Measurements from ENCODE around the gene UCHL5. TPM values are rescaled to one million over a fixed set of nuclear protein-coding genes. Genes with fewer than 3 reads are reported as not detected.

UCHL5 gene
- total RNA-seq, 1 experiment from 2014 or later, result 42.1 TPM

DNA sequence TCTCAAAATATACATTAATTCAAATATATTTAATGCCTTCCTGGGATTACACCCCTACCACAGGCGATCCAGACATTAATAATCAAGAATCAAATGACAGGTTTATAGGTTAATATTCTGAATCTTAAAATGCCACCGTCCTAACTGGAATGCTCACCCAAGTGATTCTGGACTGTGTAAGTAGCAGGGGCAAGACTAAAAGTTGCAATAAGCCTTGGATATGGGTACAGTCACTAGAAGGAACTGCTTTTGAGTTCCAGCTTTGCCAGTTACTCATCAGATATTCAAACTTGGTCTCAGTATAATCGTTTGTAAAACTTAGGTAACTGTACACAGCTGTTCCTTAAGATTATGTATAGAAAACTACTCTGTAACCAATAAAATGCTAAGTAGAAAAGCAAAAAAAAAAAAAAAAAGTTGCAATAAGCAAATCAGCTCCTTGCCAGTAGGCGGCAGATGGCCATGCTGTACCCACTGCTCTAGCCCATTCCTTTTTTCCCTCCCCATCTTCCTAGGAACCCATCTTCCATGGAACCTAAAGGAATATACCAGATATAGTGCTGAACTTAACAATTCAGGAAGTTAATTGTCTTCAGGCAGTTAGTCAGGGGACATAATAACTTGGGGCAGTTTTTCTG lies 10.7 kb upstream of the UCHL5 start:
- H3K27ac Mint-ChIP-seq, result no peak overlapping the region
- H3K9me3 ChIP-seq (ENCODE audit: control insufficient read depth, low read depth, low read length), result no peaks in the 10 kb centered on the region

More for the DNA sequence above, 10.7 kb upstream of the UCHL5 start:
- Histone ChIP-seq H4K5ac (ENCODE audit: insufficient read length, low read depth, low read length) (no peak overlapping the region), H2AK5ac (ENCODE audit: insufficient read length, low read length) (no peak overlapping the region), H3T11ph (ENCODE audit: low read length) (no peak overlapping the region), H3K18ac (ENCODE audit: insufficient read length, low read depth, low read length) (no peak overlapping the region), H3K23me2 (ENCODE audit: insufficient read length, low read depth, low read length, poor library complexity, severe bottlenecking) (no peaks in the 10 kb centered on the region), H3K9ac (ENCODE audit: extremely low read depth, insufficient read length, low read length) (no peak overlapping the region), H4K8ac (replicated peaks; ENCODE audit: insufficient read length, low read depth, low read length) (no peak overlapping the region), H2AFZ (ENCODE audit: low read length) (no peak overlapping the region), H3K4me1 (ENCODE audit: insufficient read depth, low read length) (no peaks in the 10 kb centered on the region; the same call in 1 of the 2 replicates), H3K4me2 (ENCODE audit: insufficient read depth, insufficient read length, low read length) (no peak overlapping the region), H4K20me1 (ENCODE audit: control insufficient read depth, insufficient read depth, insufficient read length) (no peaks in the 10 kb centered on the region), H3K79me1 (ENCODE audit: insufficient read depth, low read depth, low read length, poor library complexity, severe bottlenecking) (peaks cover 5% of the 10 kb centered on the region), H3K14ac (ENCODE audit: insufficient read depth, low read length) (no peak overlapping the region), H3K23ac (ENCODE audit: insufficient read length, low read depth, low read length) (no peak overlapping the region), H3K27me3 (ENCODE audit: insufficient read depth, low read length) (no peaks in the 10 kb centered on the region), H2BK12ac (ENCODE audit: insufficient read length, low read depth, low read length) (no peak overlapping the region), H3K27ac (ENCODE audit: insufficient read length, low read depth, low read length) (no peak overlapping the region), H2BK15ac (ENCODE audit: low read depth, low read length) (no peak overlapping the region), H3K56ac (ENCODE audit: insufficient read length, low read depth, low read length) (no peak overlapping the region), H2BK20ac (ENCODE audit: low read depth, low read length, poor library complexity, severe bottlenecking) (no peak overlapping the region), H3K79me2 (ENCODE audit: insufficient read depth, low read length) (peaks cover 6% of the 10 kb centered on the region; the same call in 1 of the 2 replicates), H4K91ac (ENCODE audit: insufficient read length, low read depth, low read length) (no peak overlapping the region), H3K4ac (ENCODE audit: low read depth, low read length) (no peak overlapping the region), H2BK120ac (ENCODE audit: low read depth, low read length, poor library complexity, severe bottlenecking) (no peak overlapping the region), H2BK5ac (ENCODE audit: insufficient read length, low read length) (no peak overlapping the region)
- Mint-ChIP-seq H3K36me3 (ENCODE audit: insufficient read depth in 1 of 3, low read depth in 3 of 3) (peaks cover 6 to 9% (median 8%) of the 10 kb centered on the region in 3 experiments; a peak in 5 of 7 replicates), H3K4me1 (peaks cover 2 to 5% of the 10 kb centered on the region in 2 experiments; a peak in 3 of 4 replicates), H3K4me3 (no peak overlapping the region), H3K9me3 (no peaks in the 10 kb centered on the region), H3K27me3 (ENCODE audit: low read depth) (no peaks in the 10 kb centered on the region)
- peak; percentile 46 for DNase-seq
- TF ChIP-seq, protein P1, sequence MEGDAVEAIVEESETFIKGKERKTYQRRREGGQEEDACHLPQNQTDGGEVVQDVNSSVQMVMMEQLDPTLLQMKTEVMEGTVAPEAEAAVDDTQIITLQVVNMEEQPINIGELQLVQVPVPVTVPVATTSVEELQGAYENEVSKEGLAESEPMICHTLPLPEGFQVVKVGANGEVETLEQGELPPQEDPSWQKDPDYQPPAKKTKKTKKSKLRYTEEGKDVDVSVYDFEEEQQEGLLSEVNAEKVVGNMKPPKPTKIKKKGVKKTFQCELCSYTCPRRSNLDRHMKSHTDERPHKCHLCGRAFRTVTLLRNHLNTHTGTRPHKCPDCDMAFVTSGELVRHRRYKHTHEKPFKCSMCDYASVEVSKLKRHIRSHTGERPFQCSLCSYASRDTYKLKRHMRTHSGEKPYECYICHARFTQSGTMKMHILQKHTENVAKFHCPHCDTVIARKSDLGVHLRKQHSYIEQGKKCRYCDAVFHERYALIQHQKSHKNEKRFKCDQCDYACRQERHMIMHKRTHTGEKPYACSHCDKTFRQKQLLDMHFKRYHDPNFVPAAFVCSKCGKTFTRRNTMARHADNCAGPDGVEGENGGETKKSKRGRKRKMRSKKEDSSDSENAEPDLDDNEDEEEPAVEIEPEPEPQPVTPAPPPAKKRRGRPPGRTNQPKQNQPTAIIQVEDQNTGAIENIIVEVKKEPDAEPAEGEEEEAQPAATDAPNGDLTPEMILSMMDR (conservative IDR thresholded peaks at IDR 0.05), result peak; percentile 72
- WGBS (ENCODE audit: extremely low coverage, insufficient read length, low lambda C conversion rate), result no CpG with 5 or more reads among the region's 4 CpGs

Data from H9 (cell line).